HepG2 (cell line): ENCODE measurements around the gene CHCHD5. TPM values are rescaled to one million over a fixed set of nuclear protein-coding genes. Genes with fewer than 3 reads are reported as not detected.

Experiments used
- ATF7 ChIP-seq, 2 experiments: fragments of 450-650 bp in 1 of 2; sonication (generic) in 1 of 2; formaldehyde crosslinking in 1 of 2; IDR thresholded peaks; 2 replicates each; pipeline versions ENCODE4 v1.4.0 to v1.6.1; 2016 to 2020; ENCODE audit warnings: antibody characterized with exemption in 1 of 2, mild to moderate bottlenecking in 1 of 2, missing genetic modification reagents in 1 of 2
- DRAP1 ChIP-seq: IDR thresholded peaks from 2 replicates; pipeline ENCODE4 v1.6.1; 2016; ENCODE audit warnings: missing genetic modification reagents, missing compliant biosample characterization
- ESRRA ChIP-seq: sonication (generic); formaldehyde crosslinking; IDR thresholded peaks from 2 replicates; pipeline ENCODE4 v1.5.1; 2020; ENCODE audit warnings: mild to moderate bottlenecking, low read depth, missing genetic modification reagents
- ETV6 ChIP-seq: sonication (generic); formaldehyde crosslinking; conservative IDR thresholded peaks from 2 replicates; pipeline ENCODE4 v1.4.0; 2020; ENCODE audit warnings: missing genetic modification reagents
- HHEX ChIP-seq: IDR thresholded peaks from 2 replicates; pipeline ENCODE4 v1.6.1; 2016; ENCODE audit warnings: control low read depth
- HNF1B ChIP-seq: sonication (generic); formaldehyde crosslinking; IDR thresholded peaks from 2 replicates; pipeline ENCODE4 v1.5.1; 2020; ENCODE audit warnings: mild to moderate bottlenecking, moderate library complexity, missing genetic modification reagents
- MEIS1 ChIP-seq: sonication (generic); formaldehyde crosslinking; IDR thresholded peaks from 2 replicates; pipeline ENCODE4 v1.9.0; 2021; ENCODE audit warnings: mild to moderate bottlenecking, missing genetic modification reagents, moderate library complexity, borderline replicate concordance
- NFYB ChIP-seq: sonication (generic); formaldehyde crosslinking; IDR thresholded peaks from 2 replicates; pipeline ENCODE4 v1.4.0; 2020; ENCODE audit warnings: missing genetic modification reagents
- POLR2AphosphoS5 ChIP-seq: IDR thresholded peaks from 2 replicates; pipeline ENCODE4 v1.6.1; 2012; ENCODE audit warnings: low read depth, low read length
- POLR2G ChIP-seq: fragments of 200-400 bp; formaldehyde crosslinking; IDR thresholded peaks from 2 replicates; pipeline ENCODE4 v1.6.1; 2018; ENCODE audit warnings: mild to moderate bottlenecking, low read depth, low read length, moderate library complexity
- REPIN1 ChIP-seq: sonication (generic); formaldehyde crosslinking; IDR thresholded peaks from 2 replicates; pipeline ENCODE4 v1.8.0; 2022; ENCODE audit warnings: missing genetic modification reagents, low read depth, mild to moderate bottlenecking, borderline replicate concordance
- REST ChIP-seq, 2 experiments: IDR thresholded peaks; 2 replicates each; pipeline ENCODE4 v1.6.1; 2011 to 2012; ENCODE audit warnings: low read length in 2 of 2, borderline replicate concordance in 1 of 2, low read depth in 1 of 2, mild to moderate bottlenecking in 1 of 2, moderate library complexity in 1 of 2
- TCF7 ChIP-seq: sonication (generic); IDR thresholded peaks from 2 replicates; pipeline ENCODE4 v1.6.1; 2016; ENCODE audit warnings: antibody characterized with exemption, low read depth
- XRCC5 ChIP-seq: fragments of 200-400 bp; formaldehyde crosslinking; optimal IDR thresholded peaks from 2 replicates; pipeline ENCODE3; 2017; ENCODE audit warnings: mild to moderate bottlenecking, low read length
- ZNF264 ChIP-seq: sonication (generic); formaldehyde crosslinking; IDR thresholded peaks from 2 replicates; pipeline ENCODE4 v1.4.0; 2020; ENCODE audit warnings: missing genetic modification reagents
- ZNF281 ChIP-seq: sonication (generic); formaldehyde crosslinking; IDR thresholded peaks from 2 replicates; pipeline ENCODE4 v1.4.0; 2020; ENCODE audit warnings: missing genetic modification reagents, borderline replicate concordance
- ZNF598 ChIP-seq: sonication (generic); formaldehyde crosslinking; IDR thresholded peaks from 2 replicates; pipeline ENCODE4 v1.5.1; 2020; ENCODE audit warnings: mild to moderate bottlenecking, missing genetic modification reagents, borderline replicate concordance
- ZNF784 ChIP-seq: sonication (generic); formaldehyde crosslinking; IDR thresholded peaks from 2 replicates; pipeline ENCODE4 v1.5.1; 2020; ENCODE audit warnings: missing genetic modification reagents, mild to moderate bottlenecking, borderline replicate concordance
- polyA plus RNA-seq, 8 experiments: library from polyadenylated mRNA; depleted of rRNA in 3 of 8; stranded (reverse) in 7 of 8; unstranded in 1 of 8; fragments of >200 nt; fragmentation: Illumina TruSeq in 4 of 8; extraction: Trizol in 4 of 8; gene quantifications; 2 replicates each; pipeline versions ENCODE4 v1.2.1 to v1.2.3, GENCODE V29; 2011 to 2016; ENCODE audit warnings: low read depth in 4 of 8, missing spikeins in 1 of 8, mixed read lengths in 1 of 8; ENCODE audit not compliant: insufficient read depth in 1 of 8
- total RNA-seq, 5 experiments: library from RNA; depleted of rRNA; stranded (reverse); fragments of >200 nt; fragmentation: Illumina TruSeq; extraction: Trizol; gene quantifications; 2 replicates each; pipeline ENCODE4 v1.2.3, GENCODE V29; 2016; ENCODE audit warnings: low read depth in 1 of 5

Gene CHCHD5
- total and polyA plus RNA-seq, 2 of the 13 experiments (the other 11 are each of a cell fraction or from before 2014, with no cell fraction given), result 19.0 to 23.9 TPM

- 0 out of 2 replicates have a peak, but pooled peaks have one; percentile 72 for TF ChIP-seq ZNF784 (CRISPR knock-in tag)
- TF ChIP-seq POLR2AphosphoS5, result peak; percentile 71; the same call in 1 of the 2 replicates
- TF ChIP-seq TCF7, result no peak
- TF ChIP-seq REST (IDR thresholded peaks at IDR 0.05; ENCODE audit: borderline replicate concordance in 1 of 2, low read depth in 1 of 2, low read length in 2 of 2), result peak in 1 of 2 experiments; percentile 56; a peak in 2 of 4 replicates
- peak; percentile 60 for TF ChIP-seq DRAP1 (CRISPR knock-in tag)
- TF ChIP-seq HHEX (CRISPR knock-in tag), result 0 out of 2 replicates have a peak, but pooled peaks have one; percentile 38
- no peak for TF ChIP-seq ZNF598
- peak; percentile 13; the same call in 1 of the 2 replicates for TF ChIP-seq ZNF281 (CRISPR knock-in tag)
- TF ChIP-seq NFYB (CRISPR knock-in tag), result no peak; the same call in 1 of the 2 replicates
- no peak for TF ChIP-seq ETV6 (CRISPR knock-in tag)
- no peak for TF ChIP-seq XRCC5
- no peak for TF ChIP-seq REPIN1
- peak; percentile 9; the same call in 1 of the 2 replicates for TF ChIP-seq MEIS1
- TF ChIP-seq HNF1B (CRISPR knock-in tag), result peak; percentile 12; the same call in 1 of the 2 replicates
- peak; percentile 52; the same call in 1 of the 2 replicates for TF ChIP-seq ATF7 (IDR thresholded peaks at IDR 0.05)
- TF ChIP-seq ATF7 (CRISPR knock-in tag; IDR thresholded peaks at IDR 0.05), result no peak; the same call in 1 of the 2 replicates
- peak; percentile 87 for TF ChIP-seq POLR2G
- TF ChIP-seq ZNF264, result 0 out of 2 replicates have a peak, but pooled peaks have one; percentile 11
- TF ChIP-seq ESRRA, result peak; percentile 14; the same call in 1 of the 2 replicates
Observed at GRCh38 chr2:112541315-112542122, 42.9 kb upstream of the CHCHD5 start (continued).
